Measurements from ENCODE around the gene PRKD1. TPM values are rescaled to one million over a fixed set of nuclear protein-coding genes. Genes with fewer than 3 reads are reported as not detected.
A peak's percentile ranks its signal among the peaks of the same experiment; 100 is the strongest.
"Not testable (repeated sequence)": the region's sequence is repeated elsewhere in the genome, so short reads cannot be mapped to it uniquely, and the experiment has no call there.

PRKD1 gene
- total RNA-seq, 1 donor from 2014 or later, result 19.2 TPM

DNA sequence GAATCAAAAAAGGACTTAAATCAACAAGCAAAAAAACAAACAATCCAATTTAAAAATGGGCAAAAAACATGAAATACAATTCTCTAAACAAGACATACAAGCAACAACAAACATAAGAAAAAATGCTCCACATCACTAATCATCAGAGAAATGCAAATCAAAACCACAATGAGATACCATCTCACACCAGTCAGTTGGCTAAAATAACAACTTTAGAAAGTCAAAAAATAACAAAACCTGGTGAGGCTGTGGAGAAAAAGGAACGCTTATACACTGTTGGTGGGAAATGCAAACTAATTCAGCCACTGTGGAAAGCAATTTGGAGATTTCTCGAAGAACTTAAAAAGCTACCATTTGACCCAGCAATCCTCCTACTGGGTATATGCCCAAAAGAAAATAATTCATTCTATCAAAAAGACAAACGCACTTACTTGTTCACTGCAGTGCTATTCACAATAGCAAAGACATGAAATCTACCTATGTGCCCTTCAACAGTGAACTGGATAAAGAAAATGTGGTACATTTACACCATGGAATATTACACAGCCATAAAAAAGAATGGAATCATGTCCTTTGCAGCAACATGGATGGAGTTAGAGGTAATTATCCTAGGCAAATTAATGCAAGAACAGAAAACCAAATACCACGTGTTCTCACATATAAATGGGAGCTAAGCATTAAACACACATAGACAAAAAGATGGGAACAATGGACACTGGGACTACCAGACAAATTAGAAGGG, 26.9 kb downstream of the PRKD1 start:
- DNase-seq, result no peak

DNA sequence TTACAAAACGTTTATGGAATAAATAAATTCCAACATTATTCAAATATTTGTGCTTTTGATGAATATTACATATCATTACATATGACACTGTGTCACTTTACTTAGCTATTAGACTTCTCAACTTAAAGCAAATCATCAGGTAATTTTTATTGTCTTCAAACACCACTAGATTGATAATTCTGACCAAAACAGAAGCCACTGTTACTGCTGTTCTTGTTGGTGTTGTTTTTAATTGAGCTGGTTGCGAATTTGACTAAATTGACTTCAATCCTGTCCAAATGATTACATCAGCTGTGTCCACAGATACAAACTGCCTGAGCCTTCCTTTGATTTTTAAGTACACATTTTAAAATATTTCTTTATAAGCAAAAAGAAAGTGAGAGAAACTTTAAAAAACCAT, 29.2 kb downstream of the PRKD1 start:
- DNase-seq, result no peak

DNA sequence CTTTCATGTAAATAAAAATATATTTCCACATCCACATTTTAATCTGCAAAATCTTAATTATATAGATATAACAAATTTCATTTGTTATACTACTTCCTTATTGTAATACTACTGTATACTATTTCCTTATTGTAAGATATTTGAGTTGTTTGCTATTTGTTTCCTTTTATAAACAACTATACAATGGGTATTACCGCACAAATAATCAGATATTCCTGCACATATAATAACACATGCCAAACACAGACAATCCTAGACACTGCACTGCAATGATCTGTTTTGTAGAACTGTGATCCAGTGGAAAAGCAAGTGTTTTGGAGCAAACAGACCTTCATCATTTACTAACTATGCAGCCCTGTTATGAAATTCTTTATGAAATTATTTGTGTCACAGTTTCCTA, 30.5 kb downstream of the PRKD1 start:
- DNase-seq, result no peak

GRCh38 chr14:29896354-29896821, 31.3 kb downstream of the PRKD1 start:
- DNase-seq, result no peak

DNA sequence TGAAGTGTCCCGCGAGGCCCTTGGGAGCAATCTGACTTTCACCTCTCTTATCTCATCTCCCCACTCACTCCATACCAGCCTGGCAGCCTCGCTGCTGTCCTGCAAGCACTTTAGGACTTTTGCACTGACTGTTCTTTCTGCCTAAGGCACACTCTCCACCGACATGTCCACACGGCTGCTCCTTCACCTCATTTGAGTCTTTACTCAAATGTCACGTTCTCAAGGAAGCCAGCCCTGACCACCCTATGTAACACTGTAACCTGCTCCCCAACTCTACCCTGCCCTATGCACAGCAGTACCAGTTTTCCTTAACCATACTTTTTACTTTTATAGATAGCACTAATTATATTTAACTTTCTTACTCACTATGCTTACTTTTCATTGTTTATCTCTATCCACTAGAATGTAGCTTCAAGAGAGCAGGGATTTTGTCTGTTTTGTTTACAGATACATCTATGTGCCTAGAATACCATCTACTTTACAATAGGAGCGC, 32.0 kb downstream of the PRKD1 start:
- DNase-seq, result no peak

DNA sequence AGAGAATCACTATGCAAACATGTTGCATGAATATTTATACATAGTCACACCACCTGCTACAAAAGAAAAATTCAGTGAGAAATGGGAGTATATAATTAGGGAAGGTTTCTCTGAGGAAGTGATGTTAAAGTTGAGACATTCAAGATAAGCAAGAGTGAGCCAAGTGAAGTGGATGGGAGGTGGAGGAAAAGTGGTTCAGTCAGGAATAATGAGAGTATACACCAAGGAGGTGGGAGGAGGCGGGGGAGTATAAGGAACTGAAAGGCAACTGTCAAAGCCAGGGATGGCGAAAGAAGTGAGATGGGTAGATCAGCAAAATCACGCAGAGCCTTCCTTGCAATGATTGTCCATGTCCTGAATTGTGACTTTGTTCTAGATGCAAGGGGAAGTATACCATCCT, 33.7 kb downstream of the PRKD1 start:
- no peak for DNase-seq

DNA sequence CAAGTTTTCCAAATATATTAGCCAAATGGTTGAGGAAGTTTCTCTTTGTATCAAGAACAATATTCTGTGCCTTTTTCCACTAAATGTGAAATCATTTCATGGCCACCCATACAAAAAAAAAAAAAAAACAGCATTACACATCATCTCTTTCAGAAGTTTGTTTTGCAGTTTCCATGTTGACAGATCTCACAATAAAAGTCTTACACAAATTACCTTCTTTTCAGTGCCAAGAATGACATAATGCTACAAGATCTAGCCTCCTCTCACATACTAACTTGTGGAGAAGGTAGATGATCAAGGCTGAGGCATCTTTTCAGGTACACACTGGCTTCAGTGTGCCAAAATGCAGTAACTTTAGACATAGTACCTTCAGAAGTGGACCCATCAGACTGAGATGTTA, 35.3 kb downstream of the PRKD1 start:
- DNase-seq, result peak; percentile 20

GRCh38 chr14:29885988-29886387, 41.7 kb downstream of the PRKD1 start:
- no peak for DNase-seq

DNA sequence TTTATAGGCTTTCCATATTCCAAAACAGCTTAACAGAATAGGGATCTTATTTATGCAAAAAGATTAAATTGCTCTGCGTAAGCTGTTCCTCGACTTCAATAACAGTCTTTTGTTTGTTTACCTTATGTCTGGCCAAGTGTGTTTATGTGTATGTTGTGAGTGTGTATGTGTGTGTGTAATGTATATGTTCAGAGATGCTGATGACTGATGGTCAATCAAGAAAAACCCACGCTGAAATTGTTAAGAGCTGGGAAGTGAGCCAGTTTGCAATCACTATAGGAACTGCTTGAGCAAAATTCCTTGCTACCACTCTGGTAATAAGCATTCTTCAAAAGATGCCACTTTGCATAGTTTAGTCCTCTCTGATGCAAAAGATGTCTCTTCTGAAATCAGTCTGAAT, 59.6 kb downstream of the PRKD1 start:
- no peak for DNase-seq

GRCh38 chr14:29865299-29865698, 62.3 kb downstream of the PRKD1 start:
- DNase-seq, result no peak

DNA sequence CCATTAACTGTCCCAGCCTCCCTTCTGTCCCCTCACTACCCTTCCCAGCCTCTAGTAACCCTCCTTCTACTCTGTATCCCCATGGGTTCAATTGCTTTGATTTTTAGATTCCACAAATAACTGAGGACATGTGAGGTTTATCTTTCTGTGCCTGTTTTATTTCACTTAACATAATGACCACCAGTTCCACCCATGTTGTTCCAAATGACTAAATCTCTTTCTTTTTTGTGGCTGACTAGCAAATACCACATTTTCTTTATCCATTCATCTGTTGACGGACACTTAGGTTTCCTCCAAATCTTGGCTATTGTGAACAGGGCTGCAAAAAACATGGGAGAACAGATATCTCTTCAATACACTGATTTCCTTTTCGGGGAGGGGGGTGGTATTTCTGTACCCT, 65.7 kb downstream of the PRKD1 start:
- no peak for DNase-seq

- no peak for DNase-seq
Measured at GRCh38 chr14:29858299-29858698, 69.3 kb downstream of the PRKD1 start.

DNA sequence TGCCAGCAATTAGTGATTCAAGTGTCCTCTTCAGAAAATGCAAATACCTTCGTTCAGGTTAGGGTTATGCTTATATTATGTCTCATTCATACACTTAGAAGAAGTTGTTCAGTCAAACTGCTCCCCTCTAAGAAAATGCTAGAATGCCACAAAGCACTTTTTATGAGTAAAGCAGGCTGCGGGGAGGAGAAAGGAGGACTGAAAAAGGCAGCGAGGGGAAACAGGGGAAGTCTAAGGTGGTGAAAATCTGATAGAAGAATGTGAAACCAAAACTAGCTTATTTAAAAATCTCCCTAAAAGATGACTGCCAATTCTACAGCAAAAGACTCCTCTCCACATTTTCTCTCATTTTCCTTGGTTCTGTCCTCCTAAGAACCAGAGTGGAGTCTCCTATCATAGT, 70.1 kb downstream of the PRKD1 start:
- no peak for DNase-seq

DNA sequence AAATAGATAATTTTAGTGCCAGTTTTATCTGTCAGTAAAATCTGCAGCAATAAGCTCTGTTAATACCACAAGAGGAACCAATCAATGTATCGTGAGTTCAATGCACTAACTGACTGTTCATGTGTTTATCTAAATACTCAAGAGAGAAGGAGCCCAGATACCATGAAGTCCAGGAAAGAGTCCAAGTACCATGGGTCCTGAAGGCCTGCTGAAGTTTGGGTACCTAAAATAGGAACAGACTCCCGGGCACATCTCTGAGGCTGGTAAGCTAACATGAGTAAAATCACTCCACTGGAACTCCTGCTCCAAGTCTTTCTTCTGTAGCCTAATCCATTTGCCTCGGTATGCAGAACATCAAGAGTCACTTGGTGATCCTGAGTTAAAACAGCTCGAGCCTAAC, 71.1 kb downstream of the PRKD1 start:
- no peak for DNase-seq

DNA sequence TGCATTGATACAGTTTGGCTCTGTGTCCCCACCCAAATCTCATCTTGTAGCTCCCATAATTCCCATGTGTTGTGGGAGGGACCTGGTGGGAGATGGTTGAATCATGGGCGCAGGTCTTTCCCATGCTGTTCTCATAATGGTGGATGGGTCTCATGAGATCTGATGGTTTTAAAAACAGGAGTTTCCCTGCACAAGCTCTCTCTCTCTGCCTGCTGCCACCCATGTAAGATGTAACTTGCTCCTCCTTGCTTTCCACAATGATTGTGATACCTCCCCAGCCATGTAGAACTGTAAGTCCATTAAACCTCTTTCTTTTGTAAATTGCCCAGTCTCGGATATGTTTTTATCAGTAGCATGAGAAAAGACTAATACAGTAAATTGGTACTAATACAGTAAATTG, 74.0 kb downstream of the PRKD1 start:
- not testable (repeated sequence) for DNase-seq

DNA sequence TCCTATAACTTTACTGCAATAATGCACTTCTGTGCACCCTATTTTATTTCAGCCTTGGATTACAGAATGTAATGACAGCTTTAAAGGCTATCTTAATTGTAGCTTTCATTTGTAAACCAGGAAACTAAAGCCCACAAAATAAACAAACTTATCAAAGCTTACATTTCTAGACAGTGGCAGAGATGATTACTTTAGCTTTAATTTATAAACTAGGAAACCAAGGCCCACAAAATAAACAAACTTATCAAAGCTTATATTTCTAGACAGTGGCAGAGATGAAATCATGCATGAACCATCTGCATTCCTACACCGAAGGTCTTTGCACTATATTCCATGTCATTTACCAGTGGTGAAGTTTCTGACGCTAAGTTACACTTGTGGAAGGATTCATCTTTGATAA, 74.4 kb downstream of the PRKD1 start:
- no peak for DNase-seq

GRCh38 chr14:29851397-29851796, 76.2 kb downstream of the PRKD1 start:
- no peak for DNase-seq

DNA sequence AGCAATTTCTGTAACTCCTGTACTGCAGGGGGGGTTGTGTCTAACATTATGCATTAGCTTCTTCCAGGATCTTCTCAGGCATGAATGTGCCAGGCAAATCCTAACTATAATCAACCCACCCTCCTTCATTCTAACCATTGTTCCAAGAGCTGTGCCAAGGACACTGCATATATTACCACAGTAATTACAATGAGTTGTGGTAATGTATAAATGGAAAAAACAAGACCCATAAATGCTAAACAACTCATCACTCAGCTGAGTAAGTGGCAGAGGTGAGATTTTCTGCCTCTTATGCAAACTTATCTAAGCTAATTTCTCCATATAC, 80.6 kb downstream of the PRKD1 start:
- DNase-seq, result no peak

DNA sequence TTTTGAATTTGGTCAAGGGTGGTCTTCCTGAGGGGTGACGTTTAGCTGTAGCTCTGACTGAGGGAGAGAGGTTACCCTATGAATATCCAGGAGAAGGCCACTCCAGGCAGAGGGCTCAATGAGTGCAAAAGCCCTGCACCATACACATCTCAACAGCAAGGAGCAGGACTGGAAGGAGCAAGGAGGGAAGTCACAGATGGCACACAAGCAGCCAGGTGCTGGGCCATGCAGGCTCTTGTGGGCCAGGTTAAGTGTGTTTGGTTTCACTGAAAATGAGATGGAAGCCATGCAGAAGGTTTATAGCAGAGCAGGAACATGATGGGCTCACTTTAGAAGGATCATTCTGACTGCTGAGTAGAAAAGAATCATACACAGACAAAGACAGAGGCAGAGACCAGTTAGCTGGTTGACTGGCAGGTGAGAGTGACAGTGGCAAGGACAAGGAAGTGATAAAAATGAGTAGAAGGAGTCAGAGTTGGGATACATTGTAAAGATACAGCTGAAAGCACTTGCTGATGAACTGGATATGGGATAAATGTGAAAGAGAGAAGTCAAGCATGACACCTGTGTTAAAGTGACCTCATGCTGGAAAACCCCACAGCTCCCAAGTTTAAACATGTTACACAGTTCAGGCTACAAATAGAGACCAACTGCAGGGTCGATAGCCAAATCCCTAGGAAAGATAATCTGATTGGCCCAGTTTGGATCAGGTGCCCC, 81.2 kb downstream of the PRKD1 start:
- peak; percentile 53 for DNase-seq

DNA sequence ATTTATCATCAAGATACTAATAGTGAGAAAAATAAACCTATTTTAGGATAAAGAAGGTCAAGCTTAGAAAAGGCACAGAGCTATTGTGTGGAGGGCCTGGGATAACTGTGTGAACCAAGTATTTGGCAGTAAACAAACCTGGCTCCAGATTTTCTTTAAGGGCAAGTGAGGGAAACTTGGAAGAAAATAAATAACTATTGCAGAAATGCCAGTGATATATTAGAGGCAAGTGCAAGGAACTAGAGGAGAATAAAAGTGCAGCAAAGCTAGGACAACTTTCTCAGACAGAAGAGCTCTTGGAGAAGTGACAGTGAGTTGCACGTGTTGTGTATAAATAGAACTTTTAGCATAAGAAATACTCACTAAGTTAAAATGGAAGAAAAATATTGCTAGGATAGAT, 83.7 kb downstream of the PRKD1 start:
- no peak for DNase-seq

DNA sequence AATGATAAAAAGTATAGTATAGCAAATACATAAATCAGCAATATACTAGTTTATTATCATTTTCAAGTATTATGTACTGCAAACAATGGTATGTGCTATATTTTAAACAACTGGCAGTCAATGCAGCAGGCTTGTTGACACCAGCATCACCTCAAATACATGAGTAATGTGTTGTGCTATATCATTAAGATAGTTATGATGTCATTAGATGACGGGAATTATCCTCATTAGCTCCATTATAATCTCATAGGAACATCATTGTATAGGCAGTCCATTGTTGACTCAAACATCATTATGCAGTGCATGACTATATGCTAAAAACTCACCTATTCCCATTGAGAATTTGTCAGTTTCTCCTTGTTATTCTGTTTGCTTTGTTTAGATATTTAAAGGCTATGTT, 85.4 kb downstream of the PRKD1 start:
- DNase-seq, result no peak

DNA sequence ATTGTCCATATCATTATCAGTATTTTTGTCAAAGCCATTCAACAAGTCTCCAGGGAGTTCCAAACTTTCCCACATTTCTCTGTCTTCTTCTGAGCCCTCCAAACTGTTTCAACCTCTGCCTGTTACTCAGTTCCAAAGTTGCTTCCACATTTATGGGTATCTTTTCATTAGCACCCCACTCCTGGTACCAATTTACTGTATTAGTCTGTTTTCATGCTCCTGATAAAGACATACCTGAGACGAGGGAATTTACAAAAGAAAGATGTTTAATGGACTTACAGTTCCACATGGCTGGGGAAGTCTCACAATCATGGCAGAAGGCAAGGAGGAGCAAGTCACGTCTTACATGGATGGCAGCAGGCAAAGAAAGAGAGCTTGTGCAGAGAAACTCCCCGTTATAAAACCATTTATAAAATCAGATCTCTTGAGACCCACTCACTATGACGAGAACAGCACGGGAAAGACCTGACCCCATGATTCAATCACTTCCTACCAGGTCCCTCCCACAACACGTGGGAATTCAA, 87.2 kb downstream of the PRKD1 start:
- not testable (repeated sequence) for DNase-seq

DNA sequence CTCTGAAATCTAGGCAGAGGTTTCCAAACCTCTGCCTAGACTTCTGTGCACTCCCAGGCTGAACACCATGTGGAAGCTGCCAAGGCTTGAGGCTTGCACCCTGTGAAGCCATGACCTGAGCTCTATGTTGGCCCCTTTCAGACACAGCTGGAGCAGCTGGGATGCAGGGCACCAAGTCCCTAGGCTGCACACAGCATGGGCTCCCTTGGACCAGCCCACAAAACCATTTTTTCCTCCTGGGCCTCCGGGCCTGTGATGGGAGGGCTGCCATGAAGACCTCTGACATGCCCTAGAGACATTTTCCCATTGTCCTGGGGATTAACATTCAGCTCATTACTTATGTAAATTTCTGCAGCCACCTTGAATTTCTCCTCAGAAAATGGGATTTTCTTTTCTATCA, 88.0 kb downstream of the PRKD1 start:
- DNase-seq, result not testable (repeated sequence)

DNA sequence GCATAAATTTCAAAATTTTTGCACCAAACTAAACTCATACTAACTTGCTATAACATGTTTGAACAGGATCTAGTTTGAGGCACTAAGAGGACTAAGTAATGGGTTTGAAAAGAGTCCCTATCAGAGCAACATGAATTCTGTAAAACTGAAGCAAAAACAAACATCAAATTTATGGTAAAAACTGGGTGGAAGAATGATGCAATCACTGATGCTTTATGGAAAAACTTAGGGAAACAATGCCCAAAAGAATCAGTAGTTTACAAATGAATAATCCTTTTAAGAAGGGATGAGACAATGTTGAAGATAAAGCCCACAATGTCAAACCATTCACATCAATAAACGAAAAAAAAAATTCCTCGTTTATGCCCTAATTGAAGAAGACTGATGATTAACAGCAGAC, 88.9 kb downstream of the PRKD1 start:
- no peak for DNase-seq

Data from tongue (tissue), 2 donors.